GM18907 (cell line): ENCODE results near the gene TYW1.
"Not testable (repeated sequence)": the region's sequence is repeated elsewhere in the genome, so short reads cannot be mapped to it uniquely, and the experiment has no call there.

Experiments
- ATAC-seq: cut with Tn5 transposase; IDR thresholded peaks from one replicate; pipeline ENCODE4 v1.9.1; 2021; ENCODE audit warnings: mild to moderate bottlenecking, moderate library complexity; ENCODE audit not compliant: unreplicated experiment

Gene TYW1

DNA sequence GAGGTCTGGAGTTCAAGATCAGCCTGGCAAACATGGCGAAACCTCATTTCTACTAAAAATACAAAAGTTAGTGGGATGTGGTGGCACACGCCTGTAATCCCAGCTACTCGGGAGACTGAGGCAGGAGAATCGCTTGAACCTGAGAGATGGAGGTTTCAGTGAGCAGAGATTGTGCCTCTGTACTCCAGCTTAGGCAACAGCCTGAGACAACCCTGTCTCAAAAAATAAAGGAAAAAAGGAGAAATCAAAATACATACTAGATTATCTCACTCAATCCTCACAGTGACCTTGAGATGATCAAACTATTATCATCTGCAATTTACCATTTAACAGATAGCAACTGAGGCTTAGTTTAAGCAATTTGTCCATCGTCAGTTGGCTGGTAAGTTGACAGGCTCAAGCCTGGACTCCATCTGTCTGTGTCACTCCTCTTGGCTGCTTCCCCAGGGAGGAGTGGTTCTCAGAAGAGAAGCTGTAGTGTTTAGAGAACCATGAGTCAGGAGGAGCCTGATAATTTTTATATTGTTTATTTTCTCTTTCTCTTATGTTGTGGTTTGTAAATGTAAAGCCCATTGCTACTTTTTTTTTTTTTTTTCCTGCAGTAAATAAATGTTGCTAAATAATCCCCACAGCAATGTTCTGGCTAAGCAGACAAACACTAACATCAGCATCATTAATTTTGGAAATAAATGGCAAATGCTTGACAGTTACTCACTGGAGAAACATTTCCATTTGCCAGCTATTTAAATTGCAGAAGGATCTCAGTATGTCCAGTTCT lies 46.3 kb downstream of the TYW1 start:
- not testable (repeated sequence) for ATAC-seq

DNA sequence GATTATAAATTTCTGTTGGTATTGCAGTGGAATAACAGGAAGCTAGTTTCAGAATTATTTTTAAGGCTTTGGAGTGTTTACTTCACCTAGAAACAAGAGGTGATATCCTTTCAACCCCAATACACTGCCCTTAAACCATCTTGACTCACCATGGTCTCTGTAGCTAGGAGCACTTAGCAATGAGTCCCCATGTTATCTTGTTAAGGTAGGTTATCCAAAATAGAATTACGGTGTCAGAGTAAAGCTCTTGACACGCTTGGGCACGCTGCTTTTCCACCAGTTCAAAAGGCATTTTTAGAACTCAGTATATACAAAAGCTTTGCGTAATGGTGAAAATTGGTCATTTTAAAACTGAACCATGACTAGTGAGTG lies 46.9 kb downstream of the TYW1 start:
- not testable (repeated sequence) for ATAC-seq

DNA sequence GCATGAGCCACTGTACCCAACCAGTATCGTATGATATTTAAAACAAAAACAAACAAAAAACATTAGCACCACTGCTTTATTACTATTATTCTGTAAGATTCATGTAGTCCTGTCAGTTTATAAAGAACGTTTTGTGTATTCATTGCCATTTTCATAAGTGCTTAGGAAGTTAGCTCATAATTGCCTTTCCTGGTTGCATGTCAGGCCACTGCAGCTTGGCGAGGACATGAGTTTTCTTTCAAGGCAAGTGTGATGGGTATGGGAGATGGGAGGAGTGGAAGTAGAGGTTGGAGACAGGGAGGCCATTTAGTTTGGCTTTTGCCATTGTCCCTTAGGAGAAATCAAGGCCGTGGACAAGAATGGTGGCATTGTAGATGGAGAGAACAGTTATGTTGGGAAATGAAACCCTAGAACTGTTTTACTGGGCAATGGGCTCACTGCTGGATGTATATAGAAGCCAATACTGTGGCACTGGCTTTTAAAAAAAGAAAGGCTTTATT lies 48.9 kb downstream of the TYW1 start:
- ATAC-seq: no peak

DNA sequence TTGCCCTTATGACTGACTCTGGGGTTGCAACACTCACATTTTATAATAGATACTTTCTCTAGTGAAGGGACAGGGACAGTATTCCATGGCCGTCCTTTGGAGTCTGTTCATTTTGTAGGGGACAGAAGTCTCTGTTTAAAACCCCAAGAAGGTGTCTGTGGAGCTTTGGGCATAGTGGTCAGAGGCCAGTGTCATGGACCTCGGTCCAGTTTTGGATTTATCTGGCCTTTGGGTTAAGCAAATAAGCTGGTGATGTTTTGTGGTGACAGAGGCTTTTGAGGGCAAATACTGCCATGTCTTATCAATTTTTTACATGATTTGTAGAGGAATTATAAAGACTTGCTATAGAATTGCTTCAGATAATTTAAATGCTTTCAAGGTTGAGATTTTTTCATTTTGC lies 50.2 kb downstream of the TYW1 start:
- not testable (repeated sequence) for ATAC-seq

DNA sequence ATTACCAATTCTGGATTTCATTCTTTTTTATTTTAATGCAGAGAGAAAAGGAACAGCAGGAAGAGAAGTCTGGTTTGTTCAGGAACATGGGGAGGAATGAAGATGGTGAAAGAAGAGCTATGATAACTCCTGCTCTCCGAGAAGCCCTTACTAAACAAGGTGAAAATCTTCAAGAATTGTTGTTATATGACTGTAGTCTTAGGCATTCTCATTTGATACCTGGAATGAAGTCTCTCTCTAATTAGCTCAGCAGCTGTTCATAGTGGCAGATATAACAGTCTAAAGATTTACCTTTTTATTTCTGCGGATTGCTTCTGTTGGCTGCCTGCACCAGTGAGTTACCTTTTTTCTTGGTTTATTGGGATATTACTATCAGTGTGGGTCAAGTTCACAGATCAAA lies 53.3 kb downstream of the TYW1 start:
- not testable (repeated sequence) for ATAC-seq

DNA sequence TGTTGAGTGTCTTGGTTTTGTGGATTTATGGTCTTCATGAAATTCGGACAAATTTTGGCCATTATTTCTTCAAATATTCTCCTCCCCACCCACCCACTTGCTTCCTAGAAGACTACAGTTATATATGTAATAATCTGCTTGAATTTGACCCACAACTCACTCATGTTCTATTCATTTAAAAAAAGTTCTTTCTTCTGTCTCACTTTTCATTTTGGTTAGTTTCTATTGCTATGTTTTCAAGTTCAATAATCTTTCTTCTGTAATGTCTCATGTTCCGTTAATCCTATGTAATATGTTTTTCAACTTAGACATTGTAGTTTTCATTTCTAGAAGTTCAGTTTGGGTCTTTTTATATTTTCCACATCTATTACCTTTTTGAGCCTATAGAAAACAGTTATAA lies 55.5 kb downstream of the TYW1 start:
- ATAC-seq: not testable (repeated sequence)

DNA sequence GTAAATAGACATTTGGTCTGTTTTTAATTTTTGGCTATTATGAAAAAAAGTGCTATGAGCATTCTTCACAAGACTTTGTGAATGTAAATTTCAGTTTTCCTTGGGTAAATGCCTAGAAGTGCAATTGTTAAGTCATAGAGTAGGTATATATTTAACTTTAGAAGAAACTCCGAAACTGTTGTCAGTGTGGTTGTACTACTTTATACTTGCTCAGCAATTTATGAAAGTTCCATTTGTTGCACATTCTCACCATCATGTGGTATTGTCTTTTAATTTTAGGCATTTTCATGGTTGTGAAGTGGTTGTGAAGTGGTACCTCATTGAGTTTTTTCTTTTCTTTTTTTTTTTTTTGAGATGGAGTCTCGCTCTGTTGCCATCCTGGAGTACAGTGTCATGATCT lies 60.0 kb downstream of the TYW1 start:
- no peak for ATAC-seq

DNA sequence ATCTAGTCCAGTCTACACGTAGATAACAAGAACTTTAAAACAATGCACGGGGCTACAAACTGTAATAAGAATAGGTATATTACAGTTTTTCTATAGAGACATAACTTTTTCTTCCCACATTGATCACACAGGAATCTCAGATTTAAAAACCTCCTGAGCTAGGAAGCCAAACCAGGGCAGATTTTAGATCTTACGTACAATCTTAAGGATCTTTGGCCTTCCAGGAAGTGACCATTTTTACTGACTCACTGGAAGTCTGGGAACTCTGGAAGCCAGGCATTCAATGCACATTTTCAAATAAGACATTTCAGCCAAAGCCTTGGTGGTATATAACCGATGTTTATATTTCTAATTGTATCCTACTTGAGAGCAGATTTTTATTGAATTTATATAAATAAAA lies 64.7 kb downstream of the TYW1 start:
- not testable (repeated sequence) for ATAC-seq

DNA sequence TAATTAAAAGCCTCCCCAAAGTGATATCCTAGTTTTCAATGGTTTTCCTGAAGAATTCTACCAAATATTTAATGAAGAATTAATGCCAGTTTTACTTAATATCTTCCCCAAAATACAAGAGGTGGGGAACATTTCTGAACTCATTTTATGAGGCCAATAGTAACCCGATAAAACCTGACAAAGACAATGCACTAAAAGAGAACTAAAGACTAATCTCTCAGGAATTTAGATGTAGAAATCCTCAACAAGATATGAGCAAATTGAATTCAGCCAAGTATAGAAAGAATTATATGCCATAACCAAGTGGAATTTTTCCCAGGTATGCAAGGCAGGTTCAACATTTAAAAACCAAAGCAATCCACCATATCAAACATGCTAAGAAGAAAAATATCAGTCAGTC lies 66.2 kb downstream of the TYW1 start:
- not testable (repeated sequence) for ATAC-seq

DNA sequence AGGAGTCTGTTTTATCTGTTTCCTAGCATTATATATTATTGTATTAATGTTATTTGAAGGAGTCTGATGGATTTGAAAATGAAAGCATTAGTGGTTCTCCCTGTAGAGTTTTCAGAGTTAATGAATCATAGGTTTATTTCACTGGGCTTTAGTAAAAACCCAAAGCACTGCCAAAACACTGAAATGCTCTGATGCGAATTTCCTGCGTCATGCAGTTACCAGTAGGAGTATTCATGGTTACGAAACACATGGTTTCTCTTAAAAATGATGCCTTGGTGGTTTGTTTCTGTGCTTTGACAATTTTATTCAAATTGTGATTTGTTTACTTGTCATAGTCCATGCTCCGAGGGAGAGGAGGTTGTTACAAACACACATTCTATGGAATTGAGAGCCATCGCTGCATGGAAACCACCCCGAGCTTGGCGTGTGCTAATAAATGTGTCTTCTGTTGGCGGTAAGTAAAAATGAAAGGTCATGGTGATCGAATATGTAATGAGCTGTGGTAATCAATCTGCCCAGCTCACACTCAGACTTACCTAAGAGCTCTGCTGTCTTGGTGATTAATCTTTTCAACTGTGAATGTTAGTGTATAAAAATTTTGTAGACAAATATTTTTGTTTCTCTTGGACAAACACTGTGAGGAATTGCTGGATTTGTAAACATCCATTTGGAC lies 70.5 kb downstream of the TYW1 start:
- peak; percentile 64 for ATAC-seq

DNA sequence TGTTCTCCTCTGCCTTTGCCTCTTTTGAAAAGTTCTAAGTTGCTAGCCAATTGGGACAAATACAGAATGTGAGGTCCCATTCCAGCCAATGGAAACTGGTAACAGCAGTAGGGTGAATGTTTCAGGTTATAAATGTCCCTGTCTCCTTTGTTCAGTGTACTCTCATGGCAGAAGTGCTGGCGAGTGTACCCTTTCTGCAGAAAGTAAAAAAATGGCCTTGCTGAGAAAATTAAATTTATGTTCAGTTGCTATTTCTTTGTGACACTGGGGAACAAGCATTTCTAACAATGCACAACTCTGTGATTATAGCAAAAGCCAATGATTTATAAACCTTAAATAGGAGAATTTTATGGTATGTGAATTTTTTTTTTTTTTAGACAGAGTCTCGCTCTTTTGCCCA lies 79.5 kb downstream of the TYW1 start:
- not testable (repeated sequence) for ATAC-seq

DNA sequence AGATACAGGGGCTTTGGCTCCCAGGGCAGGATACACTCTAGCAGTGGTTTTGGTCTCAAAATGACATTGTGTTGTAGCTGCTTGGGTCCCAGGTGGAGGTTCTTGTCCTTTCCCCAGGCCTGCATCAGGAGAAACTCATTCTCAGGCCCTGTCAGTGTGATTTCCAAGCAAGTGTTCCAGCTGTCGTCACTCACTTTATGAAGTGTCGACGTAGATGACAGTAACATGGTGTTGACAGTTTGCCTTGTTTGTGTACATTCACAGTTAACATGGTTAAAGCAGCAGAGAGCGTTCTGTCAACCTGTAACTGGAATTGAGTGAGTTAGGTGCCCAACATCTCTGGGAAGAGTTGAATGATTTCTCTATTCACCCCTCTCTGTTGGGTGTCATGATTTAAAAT lies 86.2 kb downstream of the TYW1 start:
- ATAC-seq: not testable (repeated sequence)

DNA sequence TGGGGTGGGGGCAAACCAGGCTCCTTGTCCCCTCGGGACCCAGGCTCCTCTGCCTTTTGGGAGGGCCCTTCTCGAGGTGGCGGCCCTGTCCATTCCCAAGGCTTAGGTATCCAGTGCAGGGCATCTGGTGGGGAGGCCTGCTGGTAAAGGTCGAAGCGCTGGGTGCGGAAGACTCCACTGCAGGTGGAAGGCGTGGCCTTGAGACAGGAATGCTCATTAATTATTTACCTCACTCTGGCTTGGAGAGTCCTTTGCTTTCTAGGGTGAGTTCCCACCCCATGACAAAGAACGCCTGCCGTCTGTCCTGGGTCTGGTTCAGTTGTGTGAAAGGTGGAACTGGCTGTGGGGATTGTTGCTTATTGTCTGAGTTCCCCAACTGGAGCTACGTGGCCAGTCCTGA lies 92.6 kb downstream of the TYW1 start:
- not testable (repeated sequence) for ATAC-seq

DNA sequence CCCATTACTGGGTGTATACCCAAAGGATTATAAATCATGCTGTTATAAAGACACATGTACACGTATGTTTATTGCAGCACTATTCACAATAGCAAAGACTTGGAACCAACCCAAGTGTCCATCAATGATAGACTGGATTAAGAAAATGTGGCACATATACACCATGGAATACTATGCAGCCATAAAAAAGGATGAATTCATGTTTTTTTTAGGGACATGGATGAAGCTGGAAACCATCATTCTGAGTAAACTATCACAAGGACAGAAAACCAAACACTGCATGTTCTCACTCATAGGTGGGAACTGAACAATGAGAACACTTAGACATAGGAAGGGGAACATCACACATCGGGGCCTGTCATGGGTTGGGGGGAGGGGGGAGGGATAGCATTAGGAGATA lies 94.4 kb downstream of the TYW1 start:
- ATAC-seq: not testable (repeated sequence)

DNA sequence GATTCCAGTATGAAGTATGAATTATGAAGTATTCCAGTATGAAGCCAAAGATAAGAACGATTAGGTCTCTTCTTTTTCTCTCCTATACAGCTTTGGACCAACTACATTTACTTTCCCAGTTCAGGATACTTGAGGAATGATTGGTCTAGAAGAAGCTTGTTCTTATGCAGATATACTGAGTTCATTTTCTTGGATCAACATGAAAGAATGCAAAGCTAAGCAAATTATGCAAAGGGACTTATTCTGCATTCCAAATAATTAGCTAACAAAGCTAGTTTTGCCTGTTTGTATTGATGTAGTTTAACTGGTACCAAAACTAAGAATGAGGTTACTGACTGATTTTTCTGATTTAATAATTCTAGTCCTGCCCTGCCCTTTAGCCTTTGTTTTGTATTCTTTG lies 101.4 kb downstream of the TYW1 start:
- ATAC-seq: not testable (repeated sequence)

DNA sequence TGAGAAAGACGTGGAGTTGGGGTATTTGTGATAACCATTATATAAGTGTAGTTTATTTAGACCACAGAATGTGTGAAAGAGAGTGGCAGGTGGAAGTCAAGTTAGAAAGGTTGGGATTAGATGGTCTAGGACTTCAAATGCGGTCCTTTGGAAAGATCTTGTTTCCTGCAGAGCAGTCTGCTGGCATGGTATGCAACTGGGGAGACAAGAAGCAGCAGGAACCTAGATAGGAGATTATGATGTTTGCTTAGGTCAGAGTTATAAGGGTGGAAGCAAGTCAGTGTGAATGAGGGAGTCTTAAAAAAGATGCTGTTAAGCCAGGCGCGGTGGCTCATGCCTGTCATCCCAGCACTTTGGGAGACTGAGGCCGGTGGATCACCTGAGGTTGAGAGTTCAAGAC lies 102.8 kb downstream of the TYW1 start:
- not testable (repeated sequence) for ATAC-seq

DNA sequence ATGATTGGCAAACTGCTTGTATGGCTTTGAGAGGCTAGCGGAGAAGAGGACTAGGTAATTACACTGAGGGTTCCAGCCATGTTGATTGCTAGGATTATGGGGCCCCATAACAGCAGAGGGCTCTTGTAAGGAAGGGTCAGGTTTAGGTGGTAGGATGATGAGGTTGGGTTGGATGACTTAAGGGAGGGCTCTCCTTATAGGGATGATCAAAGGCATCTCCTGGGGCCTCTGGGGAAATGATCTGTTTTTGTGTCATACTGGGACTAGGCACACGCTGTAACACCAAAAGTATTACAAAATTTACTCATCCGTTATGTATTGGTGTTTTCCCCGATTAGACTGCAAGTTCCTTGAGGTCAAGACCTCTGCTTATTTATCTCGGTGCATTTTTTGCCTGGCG lies 103.4 kb downstream of the TYW1 start:
- ATAC-seq: not testable (repeated sequence)

DNA sequence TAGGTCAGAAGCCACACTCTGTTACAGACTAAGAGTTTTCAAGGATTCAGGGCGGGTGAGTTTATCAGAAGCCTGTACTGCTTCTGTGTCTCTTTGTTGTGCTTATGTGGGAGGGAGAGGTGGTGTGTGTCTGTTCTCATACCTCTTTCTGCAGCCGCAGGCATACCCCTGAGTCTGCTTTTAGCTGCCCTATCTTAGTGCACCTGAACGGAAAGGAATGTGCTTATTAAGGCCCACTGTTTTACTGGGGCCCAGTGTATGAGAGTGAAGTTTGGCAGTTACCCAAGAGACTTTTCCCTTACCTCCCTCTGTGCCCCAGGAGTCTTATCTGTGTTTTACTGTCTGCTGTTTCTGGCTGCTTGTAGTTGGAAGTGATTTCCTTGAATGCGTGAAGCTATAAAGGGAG lies 104.3 kb downstream of the TYW1 start:
- ATAC-seq: no peak

DNA sequence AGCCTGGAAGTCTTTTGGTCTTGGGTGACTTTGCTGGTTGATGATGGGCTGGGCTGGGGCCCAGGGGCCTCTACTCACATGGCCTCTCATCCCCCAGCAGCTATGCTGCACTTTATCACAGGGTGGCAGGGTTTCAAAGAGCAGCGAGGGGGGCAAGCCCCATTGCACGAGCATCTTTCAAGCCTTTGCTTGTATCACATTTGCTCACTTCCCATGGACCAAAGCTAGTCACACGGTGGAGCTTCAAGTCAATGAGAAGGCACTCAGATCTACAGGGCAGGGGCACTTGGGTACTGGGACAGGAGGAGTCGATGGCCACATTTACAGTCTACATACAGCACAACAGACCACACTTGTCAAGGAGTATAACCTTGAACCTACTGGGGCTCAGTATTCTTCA lies 108.3 kb downstream of the TYW1 start:
- ATAC-seq: not testable (repeated sequence)

DNA sequence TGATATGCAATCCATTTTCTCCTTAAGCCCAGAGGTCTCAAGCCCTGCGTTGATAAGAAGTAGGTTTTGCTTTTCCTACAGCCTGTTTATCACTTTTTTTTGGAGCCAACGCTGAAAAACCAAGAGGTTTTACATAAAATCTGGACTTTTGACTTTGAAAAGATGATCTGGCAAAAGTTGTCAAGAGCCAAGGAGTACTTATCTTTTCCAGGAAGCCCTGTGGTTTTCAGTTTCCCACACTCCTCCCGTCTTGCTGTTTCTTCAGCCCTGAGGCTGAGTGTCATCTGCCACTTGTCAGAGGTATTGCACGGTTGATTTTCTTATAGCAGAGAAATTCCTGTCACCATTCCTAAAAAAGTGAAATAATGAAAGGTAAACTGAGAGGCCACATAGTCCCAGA lies 108.7 kb downstream of the TYW1 start:
- ATAC-seq: no peak

DNA sequence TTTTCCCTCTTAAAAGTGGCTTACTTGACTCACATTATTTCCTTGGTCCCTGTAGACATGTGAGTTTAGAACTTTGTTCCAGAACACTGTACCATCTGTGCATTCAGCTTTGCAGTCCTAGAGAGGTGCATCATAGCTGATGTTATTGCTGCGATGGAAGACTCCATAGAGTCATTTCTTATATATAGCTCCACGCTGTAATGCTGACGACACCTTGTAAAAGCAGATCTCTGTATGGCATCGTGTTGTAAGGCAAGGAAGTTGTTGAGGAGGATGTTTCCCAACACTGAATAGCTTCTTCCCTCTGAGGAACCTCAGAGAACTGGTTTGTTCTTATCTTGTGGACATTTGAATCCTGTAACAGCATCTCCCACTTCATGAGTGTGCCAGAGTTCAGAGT lies 109.6 kb downstream of the TYW1 start:
- not testable (repeated sequence) for ATAC-seq

DNA sequence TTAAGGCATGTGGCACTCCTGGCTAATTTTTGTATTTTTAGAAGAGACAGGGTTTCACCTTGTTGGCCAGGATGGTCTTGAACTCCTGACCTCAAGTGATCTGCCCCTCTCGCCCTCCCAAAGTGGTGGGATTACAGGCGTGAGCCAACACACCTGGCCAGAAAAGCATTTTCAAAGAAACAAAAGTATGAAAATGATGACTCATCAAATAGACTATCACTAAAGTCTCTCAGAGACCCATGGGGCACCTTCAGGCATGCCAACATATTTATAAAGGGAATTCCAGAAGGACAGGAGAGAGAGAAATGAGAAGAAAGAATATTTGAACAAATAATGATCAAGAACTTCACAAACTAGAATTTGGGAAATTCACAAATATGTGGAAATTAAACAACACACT lies 114.7 kb downstream of the TYW1 start:
- ATAC-seq: not testable (repeated sequence)
